Neural cell (in vitro differentiated cells): ENCODE results near the gene EPS15. TPM values are rescaled to one million over a fixed set of nuclear protein-coding genes. Genes with fewer than 3 reads are reported as not detected.

Source experiments
- H2AFZ ChIP-seq: fragments of 200-600, 300-800 bp; sonication (generic), shearing (Covaris generic); 2 replicates; pipeline ENCODE4 v1.6.0; 2014; ENCODE audit warnings: low read depth, mild to moderate bottlenecking, antibody characterized with exemption, low read length, moderate library complexity
- H3F3A ChIP-seq: fragments of 200-600 bp; shearing (Covaris generic); 2 replicates; pipeline ENCODE4 v1.6.1; 2016; ENCODE audit warnings: mild to moderate bottlenecking, moderate library complexity, mixed read lengths, antibody characterized with exemption, low read length; ENCODE audit not compliant: insufficient read depth, poor library complexity, severe bottlenecking
- H3K27ac ChIP-seq: fragments of 200-600, 300-800 bp; sonication (generic), shearing (Covaris generic); 2 replicates; pipeline ENCODE4 v1.5.1; 2014; ENCODE audit warnings: mild to moderate bottlenecking, low read length, moderate library complexity
- H3K27me3 ChIP-seq: fragments of 300-800, 200-600 bp; sonication (generic), shearing (Covaris generic); 2 replicates; pipeline ENCODE4 v1.6.0; 2014; ENCODE audit warnings: mild to moderate bottlenecking, low read depth, low read length, moderate library complexity; ENCODE audit not compliant: insufficient read depth
- H3K36me3 ChIP-seq: fragments of 300-800, 200-600 bp; sonication (generic), shearing (Covaris generic); 2 replicates; pipeline ENCODE4 v1.5.1; 2014; ENCODE audit warnings: mild to moderate bottlenecking, antibody characterized with exemption, low read length, moderate library complexity; ENCODE audit not compliant: insufficient read depth
- H3K4me2 ChIP-seq: fragments of 300-800, 200-600 bp; sonication (generic), shearing (Covaris generic); 2 replicates; pipeline ENCODE4 v1.6.0; 2014; ENCODE audit warnings: mild to moderate bottlenecking, low read length
- H3K4me3 ChIP-seq: fragments of 300-800, 200-600 bp; sonication (generic), shearing (Covaris generic); 2 replicates; pipeline ENCODE4 v1.5.1; 2014; ENCODE audit warnings: mild to moderate bottlenecking, low read length, moderate library complexity
- H3K79me2 ChIP-seq: fragments of 200-600 bp; shearing (Covaris generic); replicated peaks from 2 replicates; pipeline ENCODE4 v1.6.0; 2014; ENCODE audit warnings: mild to moderate bottlenecking, low read length, moderate library complexity; ENCODE audit not compliant: insufficient read depth
- H3K9ac ChIP-seq: fragments of 300-800, 200-600 bp; sonication (generic), shearing (Covaris generic); 2 replicates; pipeline ENCODE4 v1.6.1; 2016; ENCODE audit warnings: mild to moderate bottlenecking, low read length, mixed read lengths
- H3K9me2 ChIP-seq: fragments of 200-600 bp; shearing (Covaris generic); 2 replicates; pipeline ENCODE4 v1.6.1; 2016; ENCODE audit warnings: mild to moderate bottlenecking, low read length, mixed read lengths; ENCODE audit not compliant: insufficient read depth
- H3K9me3 ChIP-seq: fragments of 200-600, 300-800 bp; sonication (generic), shearing (Covaris generic); 2 replicates; pipeline ENCODE4 v1.6.1; 2016; ENCODE audit warnings: mild to moderate bottlenecking, mixed run types, low read length, moderate library complexity, mixed read lengths
- H4K20me1 ChIP-seq: fragments of 200-600 bp; shearing (Covaris generic); 2 replicates; pipeline ENCODE4 v1.6.1; 2016; ENCODE audit warnings: mild to moderate bottlenecking, mixed run types; ENCODE audit not compliant: insufficient read depth
- EP300 ChIP-seq: fragments of 450-650 bp; conservative IDR thresholded peaks from 2 replicates; pipeline ENCODE4 v1.6.1; 2014; ENCODE audit warnings: antibody characterized with exemption, mild to moderate bottlenecking, moderate library complexity; ENCODE audit not compliant: poor library complexity, severe bottlenecking
- EZH2 ChIP-seq: fragments of 200-600, 300-800 bp; shearing (Covaris generic), sonication (generic); IDR thresholded peaks from 2 replicates; pipeline ENCODE4 v1.6.1; 2014; ENCODE audit warnings: antibody characterized with exemption, low read length, borderline replicate concordance, mild to moderate bottlenecking; ENCODE audit not compliant: insufficient read depth, poor library complexity, severe bottlenecking
- MXI1 ChIP-seq: fragments of 450-650 bp; conservative IDR thresholded peaks from 2 replicates; pipeline ENCODE4 v1.6.1; 2014; ENCODE audit warnings: antibody characterized with exemption, mild to moderate bottlenecking; ENCODE audit not compliant: poor library complexity, severe bottlenecking
- POLR2AphosphoS5 ChIP-seq: IDR thresholded peaks from 2 replicates; pipeline ENCODE4 v1.6.1; 2012
- SMC3 ChIP-seq: fragments of 450-650 bp; conservative IDR thresholded peaks from 2 replicates; pipeline ENCODE4 v1.6.1; 2014; ENCODE audit warnings: antibody characterized with exemption, mild to moderate bottlenecking, moderate library complexity; ENCODE audit not compliant: poor library complexity
- TAF1 ChIP-seq: IDR thresholded peaks from 2 replicates; pipeline ENCODE4 v1.6.1; 2012; ENCODE audit warnings: low read depth
- polyA plus RNA-seq: library from polyadenylated mRNA; depleted of rRNA; stranded (reverse); fragments of >200 nt; gene quantifications from 2 replicates; pipeline ENCODE4 v1.2.3, GENCODE V29; 2014
- TF ChIP-seq, protein P1 (sequence below): IDR thresholded peaks from 2 replicates; pipeline ENCODE4 v1.6.1; 2012; ENCODE audit warnings: borderline replicate concordance
- TF ChIP-seq, protein P2 (sequence below): fragments of 450-650 bp; IDR thresholded peaks from 2 replicates; pipeline ENCODE4 v1.5.1; 2014; ENCODE audit warnings: antibody characterized with exemption, mild to moderate bottlenecking, moderate library complexity; ENCODE audit not compliant: poor library complexity, severe bottlenecking

EPS15 gene
- polyA plus RNA-seq, 1 donor from 2014 or later, result 101 TPM

GRCh38 chr1:51344276-51344601 is 174.8 kb downstream of the EPS15 start:
- Histone ChIP-seq H4K20me1 (no peaks in the 10 kb centered on the region), H3K9me2 (no peaks in the 10 kb centered on the region), H3K9ac (no peak overlapping the region), H3K4me2 (no peak overlapping the region), H2AFZ (no peak overlapping the region), H3K27ac (no peak overlapping the region), H3K9me3 (no peaks in the 10 kb centered on the region), H3K79me2 (no peaks in the 10 kb centered on the region), H3K27me3 (peaks cover 28% of the 10 kb centered on the region), H3K36me3 (no peaks in the 10 kb centered on the region), H3F3A (no peaks in the 10 kb centered on the region), H3K4me3 (no peak overlapping the region)
- no peak for TF ChIP-seq TAF1
- TF ChIP-seq, protein P1, sequence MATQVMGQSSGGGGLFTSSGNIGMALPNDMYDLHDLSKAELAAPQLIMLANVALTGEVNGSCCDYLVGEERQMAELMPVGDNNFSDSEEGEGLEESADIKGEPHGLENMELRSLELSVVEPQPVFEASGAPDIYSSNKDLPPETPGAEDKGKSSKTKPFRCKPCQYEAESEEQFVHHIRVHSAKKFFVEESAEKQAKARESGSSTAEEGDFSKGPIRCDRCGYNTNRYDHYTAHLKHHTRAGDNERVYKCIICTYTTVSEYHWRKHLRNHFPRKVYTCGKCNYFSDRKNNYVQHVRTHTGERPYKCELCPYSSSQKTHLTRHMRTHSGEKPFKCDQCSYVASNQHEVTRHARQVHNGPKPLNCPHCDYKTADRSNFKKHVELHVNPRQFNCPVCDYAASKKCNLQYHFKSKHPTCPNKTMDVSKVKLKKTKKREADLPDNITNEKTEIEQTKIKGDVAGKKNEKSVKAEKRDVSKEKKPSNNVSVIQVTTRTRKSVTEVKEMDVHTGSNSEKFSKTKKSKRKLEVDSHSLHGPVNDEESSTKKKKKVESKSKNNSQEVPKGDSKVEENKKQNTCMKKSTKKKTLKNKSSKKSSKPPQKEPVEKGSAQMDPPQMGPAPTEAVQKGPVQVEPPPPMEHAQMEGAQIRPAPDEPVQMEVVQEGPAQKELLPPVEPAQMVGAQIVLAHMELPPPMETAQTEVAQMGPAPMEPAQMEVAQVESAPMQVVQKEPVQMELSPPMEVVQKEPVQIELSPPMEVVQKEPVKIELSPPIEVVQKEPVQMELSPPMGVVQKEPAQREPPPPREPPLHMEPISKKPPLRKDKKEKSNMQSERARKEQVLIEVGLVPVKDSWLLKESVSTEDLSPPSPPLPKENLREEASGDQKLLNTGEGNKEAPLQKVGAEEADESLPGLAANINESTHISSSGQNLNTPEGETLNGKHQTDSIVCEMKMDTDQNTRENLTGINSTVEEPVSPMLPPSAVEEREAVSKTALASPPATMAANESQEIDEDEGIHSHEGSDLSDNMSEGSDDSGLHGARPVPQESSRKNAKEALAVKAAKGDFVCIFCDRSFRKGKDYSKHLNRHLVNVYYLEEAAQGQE, result no peak
- TF ChIP-seq EP300, result no peak
- TF ChIP-seq SMC3, result no peak
- TF ChIP-seq, protein P2, sequence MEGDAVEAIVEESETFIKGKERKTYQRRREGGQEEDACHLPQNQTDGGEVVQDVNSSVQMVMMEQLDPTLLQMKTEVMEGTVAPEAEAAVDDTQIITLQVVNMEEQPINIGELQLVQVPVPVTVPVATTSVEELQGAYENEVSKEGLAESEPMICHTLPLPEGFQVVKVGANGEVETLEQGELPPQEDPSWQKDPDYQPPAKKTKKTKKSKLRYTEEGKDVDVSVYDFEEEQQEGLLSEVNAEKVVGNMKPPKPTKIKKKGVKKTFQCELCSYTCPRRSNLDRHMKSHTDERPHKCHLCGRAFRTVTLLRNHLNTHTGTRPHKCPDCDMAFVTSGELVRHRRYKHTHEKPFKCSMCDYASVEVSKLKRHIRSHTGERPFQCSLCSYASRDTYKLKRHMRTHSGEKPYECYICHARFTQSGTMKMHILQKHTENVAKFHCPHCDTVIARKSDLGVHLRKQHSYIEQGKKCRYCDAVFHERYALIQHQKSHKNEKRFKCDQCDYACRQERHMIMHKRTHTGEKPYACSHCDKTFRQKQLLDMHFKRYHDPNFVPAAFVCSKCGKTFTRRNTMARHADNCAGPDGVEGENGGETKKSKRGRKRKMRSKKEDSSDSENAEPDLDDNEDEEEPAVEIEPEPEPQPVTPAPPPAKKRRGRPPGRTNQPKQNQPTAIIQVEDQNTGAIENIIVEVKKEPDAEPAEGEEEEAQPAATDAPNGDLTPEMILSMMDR, result no peak
- TF ChIP-seq EZH2, result no peak
- no peak for TF ChIP-seq MXI1
- no peak for TF ChIP-seq POLR2AphosphoS5

DNA sequence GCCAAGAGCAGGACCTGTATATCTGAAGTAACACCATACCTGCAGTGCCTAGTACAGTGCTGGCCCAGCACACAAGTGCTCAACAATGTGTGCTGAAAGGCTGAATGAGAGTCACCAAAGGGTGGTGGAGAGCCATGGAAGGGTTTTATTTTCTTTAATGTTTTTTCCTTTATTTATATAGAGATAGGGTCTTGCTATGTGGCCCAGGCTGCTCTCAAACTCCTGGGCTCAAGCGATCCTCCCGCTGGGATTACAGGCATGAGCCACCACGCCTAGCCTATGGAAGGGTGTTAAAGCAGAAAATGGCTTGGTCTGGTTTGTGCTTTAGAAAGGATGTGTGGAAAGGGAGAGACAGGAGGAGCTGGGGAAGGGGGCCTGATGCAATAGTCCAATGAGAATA is 175.4 kb downstream of the EPS15 start:
- Histone ChIP-seq H3K9me2 (no peaks in the 10 kb centered on the region), H3F3A (no peaks in the 10 kb centered on the region), H2AFZ (no peak overlapping the region), H3K9me3 (no peaks in the 10 kb centered on the region), H3K79me2 (no peaks in the 10 kb centered on the region), H3K36me3 (no peaks in the 10 kb centered on the region), H3K27me3 (peaks cover 28% of the 10 kb centered on the region), H4K20me1 (no peaks in the 10 kb centered on the region), H3K4me2 (no peak overlapping the region), H3K27ac (no peak overlapping the region), H3K9ac (no peak overlapping the region), H3K4me3 (no peak overlapping the region)
- TF ChIP-seq, protein P1, result no peak
- TF ChIP-seq EZH2, result no peak
- TF ChIP-seq TAF1, result no peak
